K562 (cell line): ENCODE results near the gene SPINT2. TPM values are rescaled to one million over a fixed set of nuclear protein-coding genes. Genes with fewer than 3 reads are reported as not detected.

ENCODE experiments used
- ATAC-seq: fragments of 200-7000 bp; cut with Tn5 transposase; 3 replicates; pipeline ENCODE4 v1.9.1; 2020; ENCODE audit warnings: moderate library complexity
- BruUV-seq: library from RNA; stranded (reverse); fragments of 400-500 nt; replicated peaks from 2 replicates; lab custom pipeline; 2021; lab: Mats Ljungman, UMichigan
- CTCF ChIA-PET: fragments of 300-600 bp; formaldehyde crosslinking; extraction: SDS; loops from one replicate; lab custom pipeline; 2021; ENCODE audit warnings: low intra/inter-chr PET ratio; lab: Yijun Ruan, JAX
- POLR2A ChIA-PET: fragments of 300-600, 350-650 bp; sonication (Branson Sonifier 250); formaldehyde crosslinking; extraction: SDS; loops from one replicate; lab custom pipeline; 2021; ENCODE audit warnings: antibody characterized with exemption, inconsistent platforms; lab: Yijun Ruan, JAX
- DNase-seq, 4 experiments: peaks; one replicate each; pipeline versions ENCODE4 v3.0.0 to v3.0.0-alpha.2; 2011 to 2018; ENCODE audit warnings: low spot score in 3 of 4, mixed read lengths in 3 of 4; ENCODE audit errors: extremely low read depth in 1 of 4
- FAIRE-seq: peaks from 2 replicates; lab custom pipeline; 2011; peaks lifted over from hg19 to GRCh38; lab: Jason Lieb, UNC
- H2AFZ ChIP-seq: 2 replicates; pipeline ENCODE4 v1.6.0; 2011; ENCODE audit warnings: low read depth, low read length, control low read depth, inconsistent platforms
- H3K27ac ChIP-seq: fragments of 200-600 bp; 3 replicates; pipeline ENCODE4 v1.8.0; 2011; ENCODE audit warnings: low read depth, mild to moderate bottlenecking, control low read depth, inconsistent platforms, low read length, moderate library complexity, mixed read lengths; ENCODE audit errors: extremely low read depth
- H3K27me3 ChIP-seq, 2 experiments: fragments of 300-600 bp in 1 of 2; 2 replicates in 1 of 2; 3 replicates in 1 of 2; pipeline versions ENCODE4 v1.6.0 to v1.8.0; 2011; ENCODE audit warnings: inconsistent platforms in 2 of 2, low read length in 2 of 2, mild to moderate bottlenecking in 1 of 2, mixed read lengths in 1 of 2, moderate library complexity in 1 of 2; ENCODE audit not compliant: control insufficient read depth in 2 of 2, insufficient read depth in 2 of 2
- H3K36me3 ChIP-seq: fragments of 300-600 bp; 3 replicates; pipeline ENCODE4 v1.8.0; 2011; ENCODE audit warnings: mild to moderate bottlenecking, low read length, inconsistent platforms; ENCODE audit not compliant: control insufficient read depth, insufficient read depth
- H3K4me1 ChIP-seq, 2 experiments: fragments of 200-600 bp in 1 of 2; replicated peaks in 1 of 2; 2 replicates in 1 of 2; 3 replicates in 1 of 2; pipeline versions ENCODE4 v1.5.1 to v1.8.0; 2011; ENCODE audit warnings: inconsistent platforms in 2 of 2, low read length in 2 of 2, mild to moderate bottlenecking in 1 of 2, mixed read lengths in 1 of 2, moderate library complexity in 1 of 2; ENCODE audit not compliant: control insufficient read depth in 2 of 2, insufficient read depth in 2 of 2
- H3K4me2 ChIP-seq: 2 replicates; pipeline ENCODE4 v1.6.1; 2011; ENCODE audit warnings: low read length, control low read depth, inconsistent platforms, mixed read lengths; ENCODE audit not compliant: insufficient read depth
- H3K4me3 ChIP-seq: fragments of 200-600 bp; sonication (generic), shearing (Covaris generic); 2 replicates; pipeline ENCODE4 v1.5.1; 2016; ENCODE audit warnings: control low read depth, inconsistent platforms
- H3K79me2 ChIP-seq: fragments of 200-600 bp; 3 replicates; pipeline ENCODE4 v1.8.0; 2011; ENCODE audit warnings: low read length, inconsistent platforms; ENCODE audit not compliant: control insufficient read depth, insufficient read depth
- H3K9ac ChIP-seq, 2 experiments: 2 replicates each; pipeline versions ENCODE4 v1.6.0 to v1.6.1; 2011; ENCODE audit warnings: low read depth in 2 of 2, low read length in 2 of 2, control low read depth in 1 of 2, inconsistent platforms in 1 of 2, mild to moderate bottlenecking in 1 of 2, mixed read lengths in 1 of 2; ENCODE audit not compliant: insufficient read depth in 1 of 2
- H3K9me1 ChIP-seq: one replicate; pipeline ENCODE4 v1.6.0; 2011; ENCODE audit warnings: inconsistent platforms, mild to moderate bottlenecking, low read length, moderate library complexity; ENCODE audit not compliant: control insufficient read depth, insufficient read depth
- H3K9me3 ChIP-seq: replicated peaks from 2 replicates; pipeline ENCODE4 v1.5.1; 2011; ENCODE audit warnings: low read depth, low read length, inconsistent platforms; ENCODE audit not compliant: control insufficient read depth, insufficient read depth
- H4K20me1 ChIP-seq: replicated peaks from 2 replicates; pipeline ENCODE4 v1.6.1; 2011; ENCODE audit warnings: low read length, inconsistent platforms, mixed read lengths; ENCODE audit not compliant: control insufficient read depth, insufficient read depth
- GABPA ChIP-seq: fragments of 200-800 bp; sonication (Bioruptor generic); conservative IDR thresholded peaks from 2 replicates; pipeline ENCODE4 v1.6.1; 2016; ENCODE audit warnings: low read depth, missing genetic modification characterization, missing compliant biosample characterization
- WGBS: fragments of 100-300 bp; shearing (Covaris generic); methylation state at CpG from one replicate; pipeline ENCODE4 v1.1.6; 2016; ENCODE audit warnings: low coverage, mixed read lengths; ENCODE audit not compliant: insufficient coverage; ENCODE audit errors: missing lambda C conversion rate; 5-methylcytosine and 5-hydroxymethylcytosine counted together
- in situ Hi-C: fragments of 300-500 bp; cut with MboI; formaldehyde crosslinking; loops from 4 replicates; pipeline ENCODE4 v1.15.0; 2018; ENCODE audit warnings: inconsistent platforms, mixed read lengths
- intact Hi-C: fragments of 100-400 bp; cut with micrococcal nuclease; formaldehyde crosslinking; loops from 2 replicates; pipeline ENCODE4 v1.14.2; 2022
- polyA plus RNA-seq, 8 experiments: library from polyadenylated mRNA; depleted of rRNA in 4 of 8; stranded (reverse) in 5 of 8; unstranded in 3 of 8; fragments of >200 nt; fragmentation: Nextera tagmentation in 2 of 8; fragmentation: Illumina TruSeq in 1 of 8; extraction: Ambion mirVana in 2 of 8; extraction: Trizol in 1 of 8; gene quantifications; 2 replicates each; pipeline versions ENCODE4 v1.2.1 to v1.2.3, GENCODE V29; 2011 to 2014; ENCODE audit warnings: inconsistent platforms in 1 of 8, missing spikeins in 1 of 8
- total RNA-seq, 7 experiments: library from RNA; depleted of rRNA in 6 of 7; stranded (reverse); fragments of >200 nt in 6 of 7; fragmentation: Illumina TruSeq in 2 of 7; extraction: Trizol in 2 of 7; gene quantifications; 2 replicates each; pipeline versions ENCODE4 v1.2.1 to v1.2.3, GENCODE V29; 2011 to 2021; ENCODE audit warnings: low replicate concordance in 1 of 7
- TF ChIP-seq, protein P1 (sequence below): fragments of 200-800 bp; sonication (Bioruptor generic); IDR thresholded peaks from 2 replicates; pipeline ENCODE4 v1.6.1; 2017; ENCODE audit warnings: missing genetic modification characterization, missing compliant biosample characterization

The SPINT2 gene
- total and polyA plus RNA-seq, 9 of the 15 experiments (the other 6 are each of a cell fraction or from before 2014, with no cell fraction given), result 0.65 to 4.5 (median 3.4) TPM

DNA sequence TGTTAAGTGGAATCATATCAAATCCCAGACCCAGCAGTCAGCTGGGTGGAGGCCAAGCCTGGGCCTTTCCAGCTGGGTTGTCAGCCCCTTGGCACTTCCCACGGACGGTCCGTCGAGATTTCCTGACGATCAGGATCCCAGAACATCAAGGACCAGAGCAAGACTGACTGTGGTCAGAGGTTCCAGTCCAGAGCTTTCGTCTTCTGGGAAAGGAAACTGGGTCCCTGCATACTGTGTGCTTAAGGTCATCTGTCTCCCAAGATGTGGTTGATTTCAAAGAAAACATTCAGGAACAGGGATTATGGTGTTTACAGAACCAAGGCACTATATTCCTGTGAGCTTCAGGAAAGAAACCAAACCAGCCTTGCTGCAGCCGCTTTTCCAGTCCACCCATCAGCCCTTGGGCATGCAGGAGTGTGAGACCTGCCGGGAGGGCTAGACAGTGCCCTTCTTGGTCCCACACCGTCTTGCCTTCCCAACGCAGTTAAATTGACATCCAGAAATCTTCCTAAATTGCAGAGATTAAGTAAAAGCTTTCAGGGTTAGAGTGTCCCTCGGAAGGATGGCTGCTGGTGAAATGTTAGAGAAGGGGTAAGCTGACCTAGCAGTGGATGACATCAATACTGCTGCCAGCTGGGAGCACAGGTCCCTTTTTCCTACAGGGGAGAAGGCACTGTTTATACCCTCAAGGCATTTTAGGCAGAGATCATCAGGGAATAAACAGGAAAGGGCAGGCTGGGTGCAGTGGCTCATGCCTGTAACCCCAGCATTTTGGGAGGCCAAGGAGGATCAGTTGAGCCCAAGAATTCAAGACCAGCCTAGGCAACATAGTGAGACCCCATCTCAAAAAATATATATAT is 34.7 kb downstream of the SPINT2 start:
- Histone ChIP-seq H3K9me1 (no peaks in the 10 kb centered on the region), H3K9ac (no peak overlapping the region), H4K20me1 (no peaks in the 10 kb centered on the region), H3K27ac (no peak overlapping the region), H3K4me3 (no peak overlapping the region), H3K9me3 (no peaks in the 10 kb centered on the region), H3K27me3 (no peaks in the 10 kb centered on the region), H3K36me3 (peaks cover 8% of the 10 kb centered on the region; the same call in 2 of the 3 replicates), H2AFZ (peak overlapping the region; percentile 26; the same call in 1 of the 2 replicates), H3K4me2 (no peak overlapping the region), H3K79me2 (no peaks in the 10 kb centered on the region), H3K4me1 (peaks cover 10 to 26% of the 10 kb centered on the region in 2 experiments; a peak in 4 of 5 replicates)
- ATAC-seq (no peak), DNase-seq (no peak), FAIRE-seq (no peak)
- TF ChIP-seq, protein P1, sequence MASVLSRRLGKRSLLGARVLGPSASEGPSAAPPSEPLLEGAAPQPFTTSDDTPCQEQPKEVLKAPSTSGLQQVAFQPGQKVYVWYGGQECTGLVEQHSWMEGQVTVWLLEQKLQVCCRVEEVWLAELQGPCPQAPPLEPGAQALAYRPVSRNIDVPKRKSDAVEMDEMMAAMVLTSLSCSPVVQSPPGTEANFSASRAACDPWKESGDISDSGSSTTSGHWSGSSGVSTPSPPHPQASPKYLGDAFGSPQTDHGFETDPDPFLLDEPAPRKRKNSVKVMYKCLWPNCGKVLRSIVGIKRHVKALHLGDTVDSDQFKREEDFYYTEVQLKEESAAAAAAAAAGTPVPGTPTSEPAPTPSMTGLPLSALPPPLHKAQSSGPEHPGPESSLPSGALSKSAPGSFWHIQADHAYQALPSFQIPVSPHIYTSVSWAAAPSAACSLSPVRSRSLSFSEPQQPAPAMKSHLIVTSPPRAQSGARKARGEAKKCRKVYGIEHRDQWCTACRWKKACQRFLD (CRISPR knock-in tag), result no peak
- TF ChIP-seq GABPA (tag), result no peak
- intact Hi-C loops, result loop anchor here (2.0 kb wide), 1 partner anchor 34 kb away; no protein-coding TSS in a partner anchor
- in situ Hi-C loops, result no loop called here
- CTCF ChIA-PET, result no interaction called here
- 42% methylated on average over 11 of the region's 11 CpGs for WGBS
- BruUV-seq, result no TSS peak
- POLR2A ChIA-PET, result interaction anchor here (0.7 to 1.3 kb wide), 3 partner anchors 24 to 202 kb away, joined by 3 read pairs; no protein-coding TSS in a partner anchor
